ENCODE results near the gene GORASP1.

- no peak for TF ChIP-seq CTCF (conservative IDR thresholded peaks at IDR 0.05)
- no peak for TF ChIP-seq ZFX (IDR thresholded peaks at IDR 0.05)
Observed at GRCh38 chr3:39127269-39127907, 20.0 kb upstream of the GORASP1 start.

Measured in C4-2B (cell line).